HepG2 (cell line): ENCODE data around the gene ZSCAN26. TPM values are rescaled to one million over a fixed set of nuclear protein-coding genes. Genes with fewer than 3 reads are reported as not detected.

Experiments
- ATAC-seq: fragments of 200-7000 bp; cut with Tn5 transposase; 3 replicates; pipeline ENCODE4 v1.9.1; 2020; ENCODE audit warnings: mild to moderate bottlenecking, moderate library complexity
- BruUV-seq: library from RNA; stranded (reverse); fragments of 400-500 nt; replicated peaks from 2 replicates; lab custom pipeline; 2021; lab: Mats Ljungman, UMichigan
- CTCF ChIA-PET: fragments of 300-600 bp; formaldehyde crosslinking; extraction: SDS; loops from one replicate; lab custom pipeline; 2021; ENCODE audit warnings: low total read pairs, inconsistent platforms, low intra/inter-chr PET ratio; lab: Yijun Ruan, JAX
- POLR2A ChIA-PET: fragments of 350-600 bp; sonication (Branson Sonifier 250); formaldehyde crosslinking; loops from one replicate; lab custom pipeline; 2020; ENCODE audit warnings: antibody characterized with exemption, inconsistent platforms; lab: Yijun Ruan, JAX
- DNase-seq: peaks from one replicate; pipeline ENCODE4 v3.0.0-alpha.2; 2015; ENCODE audit warnings: low spot score
- FAIRE-seq: peaks from 3 replicates; lab custom pipeline; 2011; peaks lifted over from hg19 to GRCh38; lab: Jason Lieb, UNC
- H2AFZ ChIP-seq: one replicate; pipeline ENCODE4 v1.6.1; 2011; ENCODE audit warnings: low read length, inconsistent platforms
- H3K27ac ChIP-seq: fragments of 300-600 bp; 3 replicates; pipeline ENCODE4 v1.8.0; 2011; ENCODE audit warnings: mixed run types, mild to moderate bottlenecking, mixed read lengths, low read length, inconsistent platforms; ENCODE audit not compliant: insufficient read depth; ENCODE audit errors: extremely low read length
- H3K27me3 ChIP-seq, 2 experiments: fragments of 200-600 bp in 1 of 2; 2 replicates in 1 of 2; 3 replicates in 1 of 2; pipeline versions ENCODE4 v1.6.0 to v1.8.0; 2011; ENCODE audit warnings: low read length in 2 of 2, mild to moderate bottlenecking in 2 of 2, moderate library complexity in 2 of 2, inconsistent platforms in 1 of 2; ENCODE audit not compliant: insufficient read depth in 2 of 2, control insufficient read depth in 1 of 2
- H3K36me3 ChIP-seq, 2 experiments: fragments of 200-600 bp in 1 of 2; replicated peaks in 1 of 2; 2 replicates in 1 of 2; 3 replicates in 1 of 2; pipeline versions ENCODE4 v1.5.1 to v1.8.0; 2011; ENCODE audit warnings: low read length in 2 of 2, inconsistent platforms in 1 of 2; ENCODE audit not compliant: insufficient read depth in 2 of 2, control insufficient read depth in 1 of 2
- H3K4me1 ChIP-seq: 2 replicates; pipeline ENCODE4 v1.5.1; 2012; ENCODE audit warnings: low read length, inconsistent platforms; ENCODE audit not compliant: insufficient read depth
- H3K4me2 ChIP-seq: 2 replicates; pipeline ENCODE4 v1.6.0; 2011; ENCODE audit warnings: low read depth, low read length, inconsistent platforms
- H3K4me3 ChIP-seq, 3 experiments: fragments of 200-600 bp in 1 of 3; sonication (generic), shearing (Covaris generic) in 1 of 3; replicated peaks in 1 of 3; 2 replicates each; pipeline ENCODE4 v1.5.1; 2011 to 2016; ENCODE audit warnings: low read length in 3 of 3, inconsistent platforms in 2 of 3, low read depth in 2 of 3, mild to moderate bottlenecking in 2 of 3, control low read depth in 1 of 3, mixed read lengths in 1 of 3; ENCODE audit not compliant: insufficient read depth in 1 of 3
- H3K79me2 ChIP-seq: one replicate; pipeline ENCODE4 v1.6.1; 2011; ENCODE audit warnings: low read length, inconsistent platforms; ENCODE audit not compliant: insufficient read depth
- H3K9ac ChIP-seq: 2 replicates; pipeline ENCODE4 v1.6.0; 2011; ENCODE audit warnings: mild to moderate bottlenecking, low read depth, low read length, inconsistent platforms; ENCODE audit not compliant: insufficient read depth
- H3K9me3 ChIP-seq: 2 replicates; pipeline ENCODE4 v1.5.1; 2012; ENCODE audit warnings: mild to moderate bottlenecking, low read length
- H4K20me1 ChIP-seq: 2 replicates; pipeline ENCODE4 v1.6.0; 2011; ENCODE audit warnings: inconsistent platforms, mild to moderate bottlenecking, low read length, moderate library complexity; ENCODE audit not compliant: insufficient read depth
- PRDM10 ChIP-seq: sonication (generic); formaldehyde crosslinking; IDR thresholded peaks from 2 replicates; pipeline ENCODE4 v1.4.0; 2020; ENCODE audit warnings: low read depth, missing genetic modification reagents
- RFX1 ChIP-seq: fragments of 450-650 bp; IDR thresholded peaks from 2 replicates; pipeline ENCODE4 v1.6.1; 2017
- RFX3 ChIP-seq: IDR thresholded peaks from 2 replicates; pipeline ENCODE4 v1.6.1; 2016; ENCODE audit warnings: missing biosample characterization, missing genetic modification reagents
- SIN3B ChIP-seq: fragments of 150-350 bp; IDR thresholded peaks from 2 replicates; pipeline ENCODE4 v1.6.1; 2014; ENCODE audit warnings: low read length
- ZBTB40 ChIP-seq, 2 experiments: fragments of 450-650 bp in 1 of 2; sonication (generic) in 1 of 2; formaldehyde crosslinking in 1 of 2; IDR thresholded peaks; 2 replicates each; pipeline versions ENCODE4 v1.6.1 to v1.8.0; 2016 to 2022; ENCODE audit warnings: antibody characterized with exemption in 1 of 2, mild to moderate bottlenecking in 1 of 2, missing genetic modification reagents in 1 of 2
- ZNF704 ChIP-seq: sonication (generic); formaldehyde crosslinking; IDR thresholded peaks from 2 replicates; pipeline ENCODE4 v1.8.1; 2023; ENCODE audit warnings: mild to moderate bottlenecking, inconsistent platforms, moderate library complexity, missing genetic modification reagents, borderline replicate concordance
- WGBS: methylation state at CpG from one replicate; pipeline ENCODE4 v1.1.6; 2017; ENCODE audit warnings: low lambda C conversion rate; 5-methylcytosine and 5-hydroxymethylcytosine counted together
- in situ Hi-C: cut with HindIII; loops from 2 replicates; pipeline ENCODE4 v1.10.0; 2017; ENCODE audit warnings: low pct_unique_long_range_greater_than_20kb; ENCODE audit not compliant: extremely low pct_ligation_motif_present
- intact Hi-C: fragments of 100-400 bp; cut with micrococcal nuclease; formaldehyde crosslinking; loops from one replicate; pipeline ENCODE4 v1.10.0; 2022; ENCODE audit not compliant: unreplicated experiment
- polyA plus RNA-seq, 8 experiments: library from polyadenylated mRNA; depleted of rRNA in 3 of 8; stranded (reverse) in 7 of 8; unstranded in 1 of 8; fragments of >200 nt; fragmentation: Illumina TruSeq in 4 of 8; extraction: Trizol in 4 of 8; gene quantifications; 2 replicates each; pipeline versions ENCODE4 v1.2.1 to v1.2.3, GENCODE V29; 2011 to 2016; ENCODE audit warnings: low read depth in 4 of 8, missing spikeins in 1 of 8, mixed read lengths in 1 of 8; ENCODE audit not compliant: insufficient read depth in 1 of 8
- total RNA-seq, 5 experiments: library from RNA; depleted of rRNA; stranded (reverse); fragments of >200 nt; fragmentation: Illumina TruSeq; extraction: Trizol; gene quantifications; 2 replicates each; pipeline ENCODE4 v1.2.3, GENCODE V29; 2016; ENCODE audit warnings: low read depth in 1 of 5

ZSCAN26 gene
- total and polyA plus RNA-seq, 2 of the 13 experiments (the other 11 are each of a cell fraction or from before 2014, with no cell fraction given) = 12.0 to 15.6 TPM

GRCh38 chr6:28254121-28254519 is 12.8 kb upstream of the ZSCAN26 start:
- H3K27ac ChIP-seq = no peak overlapping the region
- CTCF ChIA-PET = no interaction called here
- H3K36me3 ChIP-seq = no peaks in the 10 kb centered on the region
- no peak overlapping the region for H3K4me3 ChIP-seq
- H3K27me3 ChIP-seq = peaks cover 0 to 2% of the 10 kb centered on the region in 2 experiments; a peak in 1 of 5 replicates
- H4K20me1 ChIP-seq = no peaks in the 10 kb centered on the region
- no peaks in the 10 kb centered on the region for H3K9me3 ChIP-seq
- H3K9ac ChIP-seq = no peak overlapping the region
- intact Hi-C loops = no loop called here
- no TSS peak for BruUV-seq
- TF ChIP-seq PRDM10 (CRISPR knock-in tag) (no peak), RFX1 (peak; percentile 25), ZNF704 (CRISPR knock-in tag) (no peak), RFX3 (CRISPR knock-in tag) (peak; percentile 57; the same call in 1 of the 2 replicates), ZBTB40 (IDR thresholded peaks at IDR 0.05) (no peak), ZBTB40 (CRISPR knock-in tag; IDR thresholded peaks at IDR 0.05) (0 out of 2 replicates have a peak, but pooled peaks have one; percentile 26), SIN3B (no peak)
- H3K4me1 ChIP-seq = peaks cover 27% of the 10 kb centered on the region
- peaks cover 11% of the 10 kb centered on the region for H3K79me2 ChIP-seq
- ATAC-seq (no peak), FAIRE-seq (no peak), DNase-seq (no peak)
- in situ Hi-C loops = loop anchor here (5.0 kb wide), 1 partner anchor 117 kb away; no protein-coding TSS in a partner anchor
- 77% methylated on average over 1 of the region's 1 CpG for WGBS
- peak overlapping the region; percentile 95 for H3K4me2 ChIP-seq
- H2AFZ ChIP-seq = no peak overlapping the region
- POLR2A ChIA-PET = interaction anchor here (1.2 to 3.6 kb wide), 5 partner anchors 13 to 113 kb away, joined by 5 to 67 read pairs (median 19); partner anchors contain the start of genes ZKSCAN3, ZKSCAN8 and ZSCAN26
